K562 (cell line): ENCODE data around the gene CHD3. TPM values are rescaled to one million over a fixed set of nuclear protein-coding genes. Genes with fewer than 3 reads are reported as not detected.

Experiments
- ATAC-seq: fragments of 200-7000 bp; cut with Tn5 transposase; 3 replicates; pipeline ENCODE4 v1.9.1; 2020; ENCODE audit warnings: moderate library complexity
- BruUV-seq: library from RNA; stranded (reverse); fragments of 400-500 nt; replicated peaks from 2 replicates; lab custom pipeline; 2021; lab: Mats Ljungman, UMichigan
- CTCF ChIA-PET: fragments of 300-600 bp; formaldehyde crosslinking; extraction: SDS; loops from one replicate; lab custom pipeline; 2021; ENCODE audit warnings: low intra/inter-chr PET ratio; lab: Yijun Ruan, JAX
- POLR2A ChIA-PET: fragments of 300-600, 350-650 bp; sonication (Branson Sonifier 250); formaldehyde crosslinking; extraction: SDS; loops from one replicate; lab custom pipeline; 2021; ENCODE audit warnings: antibody characterized with exemption, inconsistent platforms; lab: Yijun Ruan, JAX
- DNase-seq, 4 experiments: peaks; one replicate each; pipeline versions ENCODE4 v3.0.0 to v3.0.0-alpha.2; 2011 to 2018; ENCODE audit warnings: low spot score in 3 of 4, mixed read lengths in 3 of 4; ENCODE audit errors: extremely low read depth in 1 of 4
- FAIRE-seq: peaks from 2 replicates; lab custom pipeline; 2011; peaks lifted over from hg19 to GRCh38; lab: Jason Lieb, UNC
- H2AFZ ChIP-seq: 2 replicates; pipeline ENCODE4 v1.6.0; 2011; ENCODE audit warnings: low read depth, low read length, control low read depth, inconsistent platforms
- H3K27ac ChIP-seq: fragments of 200-600 bp; 3 replicates; pipeline ENCODE4 v1.8.0; 2011; ENCODE audit warnings: low read depth, mild to moderate bottlenecking, control low read depth, inconsistent platforms, low read length, moderate library complexity, mixed read lengths; ENCODE audit errors: extremely low read depth
- H3K27me3 ChIP-seq, 2 experiments: fragments of 300-600 bp in 1 of 2; 2 replicates in 1 of 2; 3 replicates in 1 of 2; pipeline versions ENCODE4 v1.6.0 to v1.8.0; 2011; ENCODE audit warnings: inconsistent platforms in 2 of 2, low read length in 2 of 2, mild to moderate bottlenecking in 1 of 2, mixed read lengths in 1 of 2, moderate library complexity in 1 of 2; ENCODE audit not compliant: control insufficient read depth in 2 of 2, insufficient read depth in 2 of 2
- H3K36me3 ChIP-seq: fragments of 300-600 bp; 3 replicates; pipeline ENCODE4 v1.8.0; 2011; ENCODE audit warnings: mild to moderate bottlenecking, low read length, inconsistent platforms; ENCODE audit not compliant: control insufficient read depth, insufficient read depth
- H3K4me1 ChIP-seq, 2 experiments: fragments of 200-600 bp in 1 of 2; replicated peaks in 1 of 2; 2 replicates in 1 of 2; 3 replicates in 1 of 2; pipeline versions ENCODE4 v1.5.1 to v1.8.0; 2011; ENCODE audit warnings: inconsistent platforms in 2 of 2, low read length in 2 of 2, mild to moderate bottlenecking in 1 of 2, mixed read lengths in 1 of 2, moderate library complexity in 1 of 2; ENCODE audit not compliant: control insufficient read depth in 2 of 2, insufficient read depth in 2 of 2
- H3K4me2 ChIP-seq: 2 replicates; pipeline ENCODE4 v1.6.1; 2011; ENCODE audit warnings: low read length, control low read depth, inconsistent platforms, mixed read lengths; ENCODE audit not compliant: insufficient read depth
- H3K4me3 ChIP-seq: fragments of 200-600 bp; sonication (generic), shearing (Covaris generic); 2 replicates; pipeline ENCODE4 v1.5.1; 2016; ENCODE audit warnings: control low read depth, inconsistent platforms
- H3K79me2 ChIP-seq: fragments of 200-600 bp; 3 replicates; pipeline ENCODE4 v1.8.0; 2011; ENCODE audit warnings: low read length, inconsistent platforms; ENCODE audit not compliant: control insufficient read depth, insufficient read depth
- H3K9ac ChIP-seq, 2 experiments: 2 replicates each; pipeline versions ENCODE4 v1.6.0 to v1.6.1; 2011; ENCODE audit warnings: low read depth in 2 of 2, low read length in 2 of 2, control low read depth in 1 of 2, inconsistent platforms in 1 of 2, mild to moderate bottlenecking in 1 of 2, mixed read lengths in 1 of 2; ENCODE audit not compliant: insufficient read depth in 1 of 2
- H3K9me1 ChIP-seq: one replicate; pipeline ENCODE4 v1.6.0; 2011; ENCODE audit warnings: inconsistent platforms, mild to moderate bottlenecking, low read length, moderate library complexity; ENCODE audit not compliant: control insufficient read depth, insufficient read depth
- H3K9me3 ChIP-seq: replicated peaks from 2 replicates; pipeline ENCODE4 v1.5.1; 2011; ENCODE audit warnings: low read depth, low read length, inconsistent platforms; ENCODE audit not compliant: control insufficient read depth, insufficient read depth
- H4K20me1 ChIP-seq: replicated peaks from 2 replicates; pipeline ENCODE4 v1.6.1; 2011; ENCODE audit warnings: low read length, inconsistent platforms, mixed read lengths; ENCODE audit not compliant: control insufficient read depth, insufficient read depth
- CEBPG ChIP-seq, 3 experiments: fragments of 200-800 bp in 1 of 3; sonication (Bioruptor generic) in 1 of 3; sonication (generic) in 1 of 3; formaldehyde crosslinking in 1 of 3; IDR thresholded peaks in 2 of 3; conservative IDR thresholded peaks in 1 of 3; 2 replicates each; pipeline versions ENCODE4 v1.6.1 to v1.8.0; 2016 to 2022; ENCODE audit warnings: missing compliant biosample characterization in 2 of 3, missing genetic modification characterization in 2 of 3, mild to moderate bottlenecking in 1 of 3, missing genetic modification reagents in 1 of 3
- HLTF ChIP-seq: fragments of 450-650 bp; IDR thresholded peaks from 2 replicates; pipeline ENCODE4 v1.6.1; 2016
- HMBOX1 ChIP-seq: sonication (generic); IDR thresholded peaks from 2 replicates; pipeline ENCODE4 v1.6.1; 2016
- NRF1 ChIP-seq, 2 experiments: fragments of 450-650 bp; IDR thresholded peaks in 1 of 2; conservative IDR thresholded peaks in 1 of 2; 2 replicates each; pipeline ENCODE4 v1.6.1; 2014; ENCODE audit warnings: mild to moderate bottlenecking in 2 of 2
- POLR2A ChIP-seq: fragments of 450-650 bp; conservative IDR thresholded peaks from 2 replicates; pipeline ENCODE4 v1.6.1; 2016
- POLR2AphosphoS5 ChIP-seq: IDR thresholded peaks from 2 replicates; pipeline ENCODE4 v1.6.1; 2011; ENCODE audit warnings: mild to moderate bottlenecking, low read depth, low read length, moderate library complexity; ENCODE audit not compliant: control insufficient read depth, insufficient read depth
- PRDM10 ChIP-seq: fragments of 450-650 bp; IDR thresholded peaks from 2 replicates; pipeline ENCODE4 v1.6.1; 2018; ENCODE audit not compliant: partially characterized antibody
- RHOXF2B ChIP-seq: fragments of 250-450 bp; sonication (Bioruptor Pico); conservative IDR thresholded peaks from 2 replicates; pipeline ENCODE4 v1.5.1; 2021
- SMARCA5 ChIP-seq: fragments of 450-650 bp; IDR thresholded peaks from 2 replicates; pipeline ENCODE4 v1.6.1; 2016
- WGBS: fragments of 100-300 bp; shearing (Covaris generic); methylation state at CpG from one replicate; pipeline ENCODE4 v1.1.6; 2016; ENCODE audit warnings: low coverage, mixed read lengths; ENCODE audit not compliant: insufficient coverage; ENCODE audit errors: missing lambda C conversion rate; 5-methylcytosine and 5-hydroxymethylcytosine counted together
- in situ Hi-C: fragments of 300-500 bp; cut with MboI; formaldehyde crosslinking; loops from 4 replicates; pipeline ENCODE4 v1.15.0; 2018; ENCODE audit warnings: inconsistent platforms, mixed read lengths
- intact Hi-C: fragments of 100-400 bp; cut with micrococcal nuclease; formaldehyde crosslinking; loops from 2 replicates; pipeline ENCODE4 v1.14.2; 2022
- polyA plus RNA-seq, 8 experiments: library from polyadenylated mRNA; depleted of rRNA in 4 of 8; stranded (reverse) in 5 of 8; unstranded in 3 of 8; fragments of >200 nt; fragmentation: Nextera tagmentation in 2 of 8; fragmentation: Illumina TruSeq in 1 of 8; extraction: Ambion mirVana in 2 of 8; extraction: Trizol in 1 of 8; gene quantifications; 2 replicates each; pipeline versions ENCODE4 v1.2.1 to v1.2.3, GENCODE V29; 2011 to 2014; ENCODE audit warnings: inconsistent platforms in 1 of 8, missing spikeins in 1 of 8
- total RNA-seq, 7 experiments: library from RNA; depleted of rRNA in 6 of 7; stranded (reverse); fragments of >200 nt in 6 of 7; fragmentation: Illumina TruSeq in 2 of 7; extraction: Trizol in 2 of 7; gene quantifications; 2 replicates each; pipeline versions ENCODE4 v1.2.1 to v1.2.3, GENCODE V29; 2011 to 2021; ENCODE audit warnings: low replicate concordance in 1 of 7
- TF ChIP-seq, protein P1 (sequence below), 3 experiments: fragments of 200-800 bp in 1 of 3; sonication (Bioruptor generic) in 1 of 3; sonication (generic) in 1 of 3; formaldehyde crosslinking in 1 of 3; IDR thresholded peaks; 2 replicates each; pipeline versions ENCODE4 v1.6.1 to v1.8.0; 2016 to 2022; ENCODE audit warnings: mild to moderate bottlenecking in 2 of 3, missing compliant biosample characterization in 2 of 3, missing genetic modification characterization in 2 of 3, missing genetic modification reagents in 1 of 3

Gene CHD3
- total and polyA plus RNA-seq, 9 of the 15 experiments (the other 6 are each of a cell fraction or from before 2014, with no cell fraction given) = 0.39 to 38.2 (median 21.2) TPM

DNA sequence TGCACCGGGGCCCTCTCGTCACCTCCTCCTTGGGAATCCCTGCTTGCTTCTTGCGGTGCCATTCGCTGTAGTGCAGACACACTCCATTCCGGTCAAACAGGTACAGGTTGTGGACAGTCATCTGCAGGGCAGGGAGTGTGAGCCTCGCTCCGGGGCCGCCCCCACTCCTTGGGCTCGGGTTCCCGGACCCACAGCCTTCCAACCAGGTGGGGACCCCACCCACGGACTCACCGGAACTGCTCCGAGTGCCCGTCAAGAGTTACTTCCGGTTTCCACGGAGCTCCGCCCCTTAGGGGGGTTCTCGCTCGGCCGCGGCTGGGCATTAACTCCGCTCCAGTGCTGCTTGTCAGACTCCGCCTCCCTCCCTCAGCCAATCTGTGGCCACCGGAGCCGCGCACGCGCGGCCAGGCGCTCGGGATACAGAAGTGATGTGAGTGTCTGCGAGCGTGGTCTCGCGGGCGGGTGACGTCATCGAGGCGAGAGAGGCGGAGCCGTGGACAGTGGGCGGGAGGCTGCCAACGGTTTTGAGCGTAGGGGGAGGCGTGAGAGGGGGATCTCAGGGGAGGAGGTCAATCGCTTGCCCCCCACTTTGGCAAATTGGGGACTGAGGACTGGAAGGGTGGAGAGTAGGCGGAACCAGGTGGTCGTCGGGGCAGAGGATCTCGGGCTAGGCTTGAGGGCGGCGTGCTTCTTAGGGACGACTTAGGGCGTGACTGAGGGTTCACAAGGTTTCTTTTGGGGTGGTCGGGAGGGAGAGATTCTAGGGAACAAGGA is 43.3 kb downstream of the CHD3 start, which contains the start of the genes CNTROB and TRAPPC1 (continued):
- peak; percentile 73 for TF ChIP-seq PRDM10
- TF ChIP-seq, all 486 proteins: peak for 97

DNA sequence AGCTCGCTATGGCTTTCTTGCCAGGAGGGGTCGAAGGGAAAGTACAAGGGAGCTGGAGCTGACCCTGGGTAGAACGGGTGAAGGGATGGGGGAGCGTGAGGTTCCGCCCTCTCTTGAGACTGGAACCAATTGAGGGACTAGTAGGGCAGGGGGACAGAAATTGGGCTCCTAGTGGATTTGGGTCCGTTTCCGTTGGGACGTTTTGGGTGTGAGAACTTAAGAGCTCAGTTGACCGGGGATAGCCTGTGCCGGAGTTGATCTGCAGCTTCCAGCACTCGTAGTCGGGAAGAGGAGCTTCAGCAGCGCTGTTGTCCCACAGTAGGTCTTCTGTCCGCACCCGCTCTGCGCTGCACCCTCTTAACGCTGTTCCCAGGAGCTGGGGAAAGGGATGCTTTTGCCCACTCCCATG is 43.9 kb downstream of the CHD3 start:
- TSS peak; percentile 81 for BruUV-seq
- peak; percentile 57 for ATAC-seq
- TF ChIP-seq NRF1 (conservative IDR thresholded peaks at IDR 0.05 in 1 of 2, IDR thresholded peaks at IDR 0.05 in 1 of 2) = no peak
- TF ChIP-seq RHOXF2B (CRISPR knock-in tag) = no peak
- TF ChIP-seq CEBPG (CRISPR knock-in tag; IDR thresholded peaks at IDR 0.05) = no peak
- no peak for TF ChIP-seq CEBPG (tag; conservative IDR thresholded peaks at IDR 0.05 in 1 of 2, IDR thresholded peaks at IDR 0.05 in 1 of 2)
- TF ChIP-seq POLR2AphosphoS5 = peak; percentile 3; the same call in 1 of the 2 replicates
- 0 out of 2 replicates have a peak, but pooled peaks have one; percentile 41 for TF ChIP-seq SMARCA5
- TF ChIP-seq POLR2A = peak; percentile 39; the same call in 1 of the 2 replicates
- TF ChIP-seq HMBOX1 = no peak
- TF ChIP-seq, protein P1, sequence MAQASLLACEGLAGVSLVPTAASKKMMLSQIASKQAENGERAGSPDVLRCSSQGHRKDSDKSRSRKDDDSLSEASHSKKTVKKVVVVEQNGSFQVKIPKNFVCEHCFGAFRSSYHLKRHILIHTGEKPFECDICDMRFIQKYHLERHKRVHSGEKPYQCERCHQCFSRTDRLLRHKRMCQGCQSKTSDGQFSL (CRISPR knock-in tag; IDR thresholded peaks at IDR 0.05) = 0 out of 2 replicates have a peak, but pooled peaks have one; percentile 12
- TF ChIP-seq, protein P1 (tag; IDR thresholded peaks at IDR 0.05) = no peak
- TF ChIP-seq HLTF = 0 out of 2 replicates have a peak, but pooled peaks have one; percentile 71

More for the DNA sequence above, 43.9 kb downstream of the CHD3 start:
- peak overlapping the region; percentile 92 to 99 for H3K9ac ChIP-seq
- intact Hi-C loops (no loop called here), in situ Hi-C loops (no loop called here)
- H3K27ac ChIP-seq = peak overlapping the region; percentile 100
- no peaks in the 10 kb centered on the region for H3K9me1 ChIP-seq
- H3K9me3 ChIP-seq = no peaks in the 10 kb centered on the region
- POLR2A ChIA-PET = interaction anchor here (0.6 to 2.6 kb wide), 14 partner anchors 9 to 1217 kb away, joined by 3 to 14 read pairs (median 3); partner anchors contain the start of gene RNF227
- peak overlapping the region; percentile 100 for H3K4me2 ChIP-seq
- peak overlapping the region; percentile 87 for H3K4me3 ChIP-seq
- H3K4me1 ChIP-seq = peaks cover 10 to 12% of the 10 kb centered on the region in 2 experiments; a peak in 3 of 5 replicates
- peak overlapping the region; percentile 95 for H2AFZ ChIP-seq
- FAIRE-seq (peak; percentile 56), DNase-seq (peak in 2 of 4 experiments; percentile 30 to 47)
- peaks cover 38% of the 10 kb centered on the region for H3K79me2 ChIP-seq
- WGBS = 1% methylated on average over 17 of the region's 17 CpGs
- H4K20me1 ChIP-seq = no peaks in the 10 kb centered on the region; the same call in 1 of the 2 replicates
- CTCF ChIA-PET = interaction anchor here (0.7 kb wide), 1 partner anchor 58 kb away, joined by 5 read pairs; no protein-coding TSS in a partner anchor
- H3K36me3 ChIP-seq = peaks cover 35% of the 10 kb centered on the region; the same call in 2 of the 3 replicates
- no peaks in the 10 kb centered on the region for H3K27me3 ChIP-seq
